ENCODE measurements around the gene SLC2A9. TPM values are rescaled to one million over a fixed set of nuclear protein-coding genes. Genes with fewer than 3 reads are reported as not detected.

Gene SLC2A9
- total and polyA plus RNA-seq, 2 of the 13 experiments (the other 11 are each of a cell fraction or from before 2014, with no cell fraction given), result 36.2 to 42.3 TPM

DNA sequence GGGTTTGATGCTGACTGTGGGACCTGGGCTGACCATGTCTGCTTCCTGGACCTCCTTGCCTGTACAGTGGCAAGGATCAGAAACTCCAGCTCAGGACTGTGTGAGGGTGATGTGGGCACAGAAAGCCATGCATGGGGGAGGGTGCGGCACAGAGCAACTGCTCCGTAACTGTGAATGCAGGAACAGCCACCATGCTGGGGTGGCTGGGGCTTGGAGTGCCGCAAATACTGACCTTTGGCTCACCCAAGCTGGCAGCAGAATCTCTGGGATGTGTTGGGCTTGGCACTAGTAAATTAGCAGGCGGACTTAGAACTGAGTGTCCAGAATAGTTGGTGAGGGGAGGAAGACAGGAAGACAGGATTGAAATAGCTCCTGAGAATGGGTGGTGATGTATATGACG lies 187.9 kb downstream of the SLC2A9 start:
- Histone ChIP-seq H3K27ac (ENCODE audit: extremely low read length, insufficient read depth, low read length) (no peak overlapping the region), H3K9ac (ENCODE audit: insufficient read depth, low read depth, low read length) (no peak overlapping the region), H3K27me3 (ENCODE audit: control insufficient read depth in 1 of 2, insufficient read depth in 2 of 2, low read length in 2 of 2) (no peaks in the 10 kb centered on the region), H3K4me2 (ENCODE audit: low read depth, low read length) (no peak overlapping the region), H3K9me3 (ENCODE audit: low read length) (no peaks in the 10 kb centered on the region), H3K79me2 (ENCODE audit: insufficient read depth, low read length) (no peaks in the 10 kb centered on the region), H3K4me3 (replicated peaks in 1 of 3; ENCODE audit: insufficient read depth in 1 of 3, low read depth in 2 of 3, low read length in 3 of 3) (no peak overlapping the region), H2AFZ (ENCODE audit: low read length) (no peak overlapping the region), H3K4me1 (ENCODE audit: insufficient read depth, low read length) (no peaks in the 10 kb centered on the region), H4K20me1 (ENCODE audit: insufficient read depth, low read length) (peaks cover 2% of the 10 kb centered on the region; the same call in 1 of the 2 replicates), H3K36me3 (replicated peaks in 1 of 2; ENCODE audit: control insufficient read depth in 1 of 2, insufficient read depth in 2 of 2, low read length in 2 of 2) (peaks cover 27 to 60% of the 10 kb centered on the region in 2 experiments)
- no TSS peak for BruUV-seq (replicated peaks)
- intact Hi-C loops (cut with micrococcal nuclease; ENCODE audit: unreplicated experiment) (no loop called here), in situ Hi-C loops (cut with HindIII; ENCODE audit: extremely low pct_ligation_motif_present, low pct_unique_long_range_greater_than_20kb) (no loop called here)
- no peak for FAIRE-seq
- POLR2A ChIA-PET, result no interaction called here
- WGBS (ENCODE audit: low lambda C conversion rate), result 96% methylated on average over 5 of the region's 5 CpGs
- ATAC-seq, result no peak
- CTCF ChIA-PET (ENCODE audit: low intra/inter-chr PET ratio, low total read pairs), result no interaction called here
- no peak for TF ChIP-seq MAFG (CRISPR knock-in tag; IDR thresholded peaks at IDR 0.05)
- no peak for TF ChIP-seq YEATS4 (CRISPR knock-in tag; IDR thresholded peaks at IDR 0.05; ENCODE audit: borderline replicate concordance)
- no peak for TF ChIP-seq ZNF598 (CRISPR knock-in tag; IDR thresholded peaks at IDR 0.05; ENCODE audit: borderline replicate concordance)
- TF ChIP-seq RAD51 (IDR thresholded peaks at IDR 0.05; ENCODE audit: borderline replicate concordance), result no peak
- TF ChIP-seq, protein P1, sequence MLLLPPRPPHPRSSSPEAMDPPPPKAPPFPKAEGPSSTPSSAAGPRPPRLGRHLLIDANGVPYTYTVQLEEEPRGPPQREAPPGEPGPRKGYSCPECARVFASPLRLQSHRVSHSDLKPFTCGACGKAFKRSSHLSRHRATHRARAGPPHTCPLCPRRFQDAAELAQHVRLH (CRISPR knock-in tag; IDR thresholded peaks at IDR 0.05; ENCODE audit: borderline replicate concordance, low read depth), result no peak
- no peak for TF ChIP-seq SRY (CRISPR knock-in tag; IDR thresholded peaks at IDR 0.05)
- TF ChIP-seq, protein P2, sequence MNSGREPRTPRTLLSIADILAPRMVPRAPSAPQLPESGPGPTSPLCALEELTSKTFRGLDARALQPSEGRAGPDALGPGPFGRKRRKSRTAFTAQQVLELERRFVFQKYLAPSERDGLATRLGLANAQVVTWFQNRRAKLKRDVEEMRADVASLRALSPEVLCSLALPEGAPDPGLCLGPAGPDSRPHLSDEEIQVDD (CRISPR knock-in tag; IDR thresholded peaks at IDR 0.05; ENCODE audit: borderline replicate concordance), result no peak
- TF ChIP-seq ZNF652 (CRISPR knock-in tag; IDR thresholded peaks at IDR 0.05; ENCODE audit: borderline replicate concordance, low read depth), result no peak
- no peak for TF ChIP-seq ZNF160 (CRISPR knock-in tag; IDR thresholded peaks at IDR 0.05)
- DNase-seq (ENCODE audit: low spot score), result no peak

DNA sequence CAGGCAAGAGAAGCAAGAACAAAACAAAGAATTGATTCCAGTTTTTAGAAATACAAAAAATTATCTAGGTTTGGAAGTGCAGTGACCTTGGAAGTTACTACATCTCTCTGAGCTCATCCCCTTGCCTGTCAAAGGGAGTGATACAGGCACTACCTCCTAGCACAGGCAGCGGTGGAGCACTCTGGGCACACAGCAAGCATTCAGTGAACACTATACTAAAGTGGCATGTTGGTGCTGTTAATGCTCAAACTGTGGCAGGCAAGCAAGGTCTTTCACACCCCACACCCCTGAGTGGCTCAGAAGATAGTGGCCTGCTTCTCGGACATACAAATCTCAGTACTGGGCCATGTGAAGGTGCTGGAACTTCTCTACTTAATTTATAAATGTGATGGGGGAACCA lies 188.7 kb downstream of the SLC2A9 start:
- FAIRE-seq (no peak), ATAC-seq (no peak), DNase-seq (ENCODE audit: low spot score) (no peak)
- H3K4me3 ChIP-seq (replicated peaks in 1 of 3; ENCODE audit: insufficient read depth in 1 of 3, low read depth in 2 of 3, low read length in 3 of 3), result no peak overlapping the region
- in situ Hi-C loops (cut with HindIII; ENCODE audit: extremely low pct_ligation_motif_present, low pct_unique_long_range_greater_than_20kb), result no loop called here
- intact Hi-C loops (cut with micrococcal nuclease; ENCODE audit: unreplicated experiment), result no loop called here
- H3K36me3 ChIP-seq (replicated peaks in 1 of 2; ENCODE audit: control insufficient read depth in 1 of 2, insufficient read depth in 2 of 2, low read length in 2 of 2), result peaks cover 31 to 67% of the 10 kb centered on the region in 2 experiments
- peaks cover 2% of the 10 kb centered on the region; the same call in 1 of the 2 replicates for H4K20me1 ChIP-seq (ENCODE audit: insufficient read depth, low read length)
- H3K9me3 ChIP-seq (ENCODE audit: low read length), result no peaks in the 10 kb centered on the region
- H2AFZ ChIP-seq (ENCODE audit: low read length), result no peak overlapping the region
- CTCF ChIA-PET (ENCODE audit: low intra/inter-chr PET ratio, low total read pairs), result no interaction called here
- WGBS (ENCODE audit: low lambda C conversion rate), result 100% methylated on average over 2 of the region's 2 CpGs
- no peak overlapping the region for H3K27ac ChIP-seq (ENCODE audit: extremely low read length, insufficient read depth, low read length)
- POLR2A ChIA-PET, result no interaction called here
- no peak overlapping the region for H3K9ac ChIP-seq (ENCODE audit: insufficient read depth, low read depth, low read length)
- H3K4me1 ChIP-seq (ENCODE audit: insufficient read depth, low read length), result no peaks in the 10 kb centered on the region
- no peaks in the 10 kb centered on the region for H3K27me3 ChIP-seq (ENCODE audit: control insufficient read depth in 1 of 2, insufficient read depth in 2 of 2, low read length in 2 of 2)
- H3K4me2 ChIP-seq (ENCODE audit: low read depth, low read length), result no peak overlapping the region
- no TSS peak for BruUV-seq (replicated peaks)
- H3K79me2 ChIP-seq (ENCODE audit: insufficient read depth, low read length), result no peaks in the 10 kb centered on the region
- TF ChIP-seq KMT2B (CRISPR knock-in tag; IDR thresholded peaks at IDR 0.05) (no peak), NFE2 (CRISPR knock-in tag; IDR thresholded peaks at IDR 0.05) (no peak), ZNF883 (CRISPR knock-in tag; IDR thresholded peaks at IDR 0.05; ENCODE audit: not compliant biosample characterization) (no peak), HMG20A (CRISPR knock-in tag; IDR thresholded peaks at IDR 0.05; ENCODE audit: borderline replicate concordance) (no peak), ZNF33A (CRISPR knock-in tag; IDR thresholded peaks at IDR 0.05; ENCODE audit: borderline replicate concordance) (no peak), SRSF9 (IDR thresholded peaks at IDR 0.05; ENCODE audit: borderline replicate concordance, insufficient read depth, low read depth, low read length, poor library complexity, severe bottlenecking) (no peak), ZNF274 (CRISPR knock-in tag; IDR thresholded peaks at IDR 0.05) (no peak), KDM1A (CRISPR knock-in tag; IDR thresholded peaks at IDR 0.05) (no peak), ZNF546 (CRISPR knock-in tag; conservative IDR thresholded peaks at IDR 0.05) (no peak), ZNF598 (CRISPR knock-in tag; IDR thresholded peaks at IDR 0.05; ENCODE audit: borderline replicate concordance) (no peak)
- TF ChIP-seq, protein P3, sequence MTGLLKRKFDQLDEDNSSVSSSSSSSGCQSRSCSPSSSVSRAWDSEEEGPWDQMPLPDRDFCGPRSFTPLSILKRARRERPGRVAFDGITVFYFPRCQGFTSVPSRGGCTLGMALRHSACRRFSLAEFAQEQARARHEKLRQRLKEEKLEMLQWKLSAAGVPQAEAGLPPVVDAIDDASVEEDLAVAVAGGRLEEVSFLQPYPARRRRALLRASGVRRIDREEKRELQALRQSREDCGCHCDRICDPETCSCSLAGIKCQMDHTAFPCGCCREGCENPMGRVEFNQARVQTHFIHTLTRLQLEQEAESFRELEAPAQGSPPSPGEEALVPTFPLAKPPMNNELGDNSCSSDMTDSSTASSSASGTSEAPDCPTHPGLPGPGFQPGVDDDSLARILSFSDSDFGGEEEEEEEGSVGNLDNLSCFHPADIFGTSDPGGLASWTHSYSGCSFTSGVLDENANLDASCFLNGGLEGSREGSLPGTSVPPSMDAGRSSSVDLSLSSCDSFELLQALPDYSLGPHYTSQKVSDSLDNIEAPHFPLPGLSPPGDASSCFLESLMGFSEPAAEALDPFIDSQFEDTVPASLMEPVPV (CRISPR knock-in tag; IDR thresholded peaks at IDR 0.05), result no peak

Measured in HepG2 (cell line).